ENCODE results near the gene ABCB11.

DNA sequence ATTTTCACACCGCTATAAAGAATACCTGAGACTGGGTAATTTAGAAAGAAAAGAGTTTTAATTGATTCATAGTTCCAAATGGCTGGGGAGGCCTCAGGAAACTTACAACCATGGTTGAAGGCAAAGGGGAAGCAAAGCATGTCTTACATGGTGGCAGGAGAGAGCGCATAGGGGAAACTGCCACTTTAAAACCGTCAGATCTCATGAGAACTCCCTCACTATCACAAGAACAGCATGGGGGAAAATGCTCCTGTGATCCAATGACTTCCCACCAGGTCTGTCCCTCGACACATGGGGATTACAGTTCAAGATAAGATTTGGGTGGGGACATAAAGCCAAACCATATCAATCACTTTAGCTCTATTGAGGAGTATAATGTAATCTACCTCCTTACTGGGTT is 53.5 kb downstream of the ABCB11 start:
- TF ChIP-seq, protein P1, sequence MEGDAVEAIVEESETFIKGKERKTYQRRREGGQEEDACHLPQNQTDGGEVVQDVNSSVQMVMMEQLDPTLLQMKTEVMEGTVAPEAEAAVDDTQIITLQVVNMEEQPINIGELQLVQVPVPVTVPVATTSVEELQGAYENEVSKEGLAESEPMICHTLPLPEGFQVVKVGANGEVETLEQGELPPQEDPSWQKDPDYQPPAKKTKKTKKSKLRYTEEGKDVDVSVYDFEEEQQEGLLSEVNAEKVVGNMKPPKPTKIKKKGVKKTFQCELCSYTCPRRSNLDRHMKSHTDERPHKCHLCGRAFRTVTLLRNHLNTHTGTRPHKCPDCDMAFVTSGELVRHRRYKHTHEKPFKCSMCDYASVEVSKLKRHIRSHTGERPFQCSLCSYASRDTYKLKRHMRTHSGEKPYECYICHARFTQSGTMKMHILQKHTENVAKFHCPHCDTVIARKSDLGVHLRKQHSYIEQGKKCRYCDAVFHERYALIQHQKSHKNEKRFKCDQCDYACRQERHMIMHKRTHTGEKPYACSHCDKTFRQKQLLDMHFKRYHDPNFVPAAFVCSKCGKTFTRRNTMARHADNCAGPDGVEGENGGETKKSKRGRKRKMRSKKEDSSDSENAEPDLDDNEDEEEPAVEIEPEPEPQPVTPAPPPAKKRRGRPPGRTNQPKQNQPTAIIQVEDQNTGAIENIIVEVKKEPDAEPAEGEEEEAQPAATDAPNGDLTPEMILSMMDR (IDR thresholded peaks at IDR 0.05 in 4 of 5, conservative IDR thresholded peaks at IDR 0.05 in 1 of 5) = no peak
- TF ChIP-seq POLR2A (IDR thresholded peaks at IDR 0.05) = no peak

Measured in gastrocnemius medialis (tissue), 4 donors.